DND-41 (cell line): ENCODE results near the gene LENG9.

Experiments used
- ATAC-seq: fragments of 200-7000 bp; cut with Tn5 transposase; 3 replicates; pipeline ENCODE4 v1.9.1; 2021; ENCODE audit warnings: low read depth; ENCODE audit not compliant: insufficient read depth
- DNase-seq: peaks from one replicate; pipeline ENCODE4 v3.0.0-alpha.2; 2020
- H2AFZ ChIP-seq: 2 replicates; pipeline ENCODE4 v1.6.0; 2012; ENCODE audit warnings: low read depth, low read length
- H3K27ac ChIP-seq: 2 replicates; pipeline ENCODE4 v1.5.1; 2012; ENCODE audit warnings: low read length, inconsistent platforms
- H3K27me3 ChIP-seq: fragments of 200-600 bp; sonication (generic); 2 replicates; pipeline ENCODE4 v1.6.0; 2012; ENCODE audit warnings: low read length, mild to moderate bottlenecking, inconsistent platforms; ENCODE audit not compliant: insufficient read depth, poor library complexity
- H3K36me3 ChIP-seq: 2 replicates; pipeline ENCODE4 v1.5.1; 2012; ENCODE audit warnings: low read length, inconsistent platforms; ENCODE audit not compliant: insufficient read depth
- H3K4me1 ChIP-seq: 2 replicates; pipeline ENCODE4 v1.5.1; 2012; ENCODE audit warnings: mild to moderate bottlenecking, low read length; ENCODE audit not compliant: insufficient read depth
- H3K4me2 ChIP-seq: 2 replicates; pipeline ENCODE4 v1.6.0; 2012; ENCODE audit warnings: mild to moderate bottlenecking, moderate library complexity, low read length, inconsistent platforms; ENCODE audit not compliant: insufficient read depth
- H3K4me3 ChIP-seq, 2 experiments: fragments of 200-600 bp in 1 of 2; shearing (Covaris generic) in 1 of 2; 2 replicates each; pipeline ENCODE4 v1.5.1; 2012 to 2016; ENCODE audit warnings: inconsistent platforms in 2 of 2, low read length in 2 of 2, mild to moderate bottlenecking in 2 of 2, low read depth in 1 of 2, moderate library complexity in 1 of 2
- H3K79me2 ChIP-seq: 2 replicates; pipeline ENCODE4 v1.6.0; 2012; ENCODE audit warnings: low read length, inconsistent platforms; ENCODE audit not compliant: insufficient read depth
- H3K9ac ChIP-seq: 2 replicates; pipeline ENCODE4 v1.6.0; 2012; ENCODE audit warnings: low read depth, mild to moderate bottlenecking, inconsistent platforms, low read length, moderate library complexity
- H3K9me3 ChIP-seq: 2 replicates; pipeline ENCODE4 v1.5.1; 2012; ENCODE audit warnings: low read length, moderate library complexity, mild to moderate bottlenecking, inconsistent platforms; ENCODE audit not compliant: insufficient read depth, severe bottlenecking
- H4K20me1 ChIP-seq: 2 replicates; pipeline ENCODE4 v1.6.0; 2012; ENCODE audit warnings: low read length; ENCODE audit not compliant: insufficient read depth
- CTCF ChIP-seq: IDR thresholded peaks from 2 replicates; pipeline ENCODE4 v1.5.1; 2012; ENCODE audit warnings: borderline replicate concordance, low read length, moderate library complexity, mild to moderate bottlenecking; ENCODE audit not compliant: poor library complexity, severe bottlenecking; ENCODE audit errors: extremely low read depth
- EZH2 ChIP-seq: IDR thresholded peaks from 3 replicates; pipeline ENCODE4 v1.6.1; 2012; ENCODE audit warnings: borderline replicate concordance, low read depth, mild to moderate bottlenecking, moderate library complexity, low read length, inconsistent platforms; ENCODE audit not compliant: severe bottlenecking

Gene LENG9

DNA sequence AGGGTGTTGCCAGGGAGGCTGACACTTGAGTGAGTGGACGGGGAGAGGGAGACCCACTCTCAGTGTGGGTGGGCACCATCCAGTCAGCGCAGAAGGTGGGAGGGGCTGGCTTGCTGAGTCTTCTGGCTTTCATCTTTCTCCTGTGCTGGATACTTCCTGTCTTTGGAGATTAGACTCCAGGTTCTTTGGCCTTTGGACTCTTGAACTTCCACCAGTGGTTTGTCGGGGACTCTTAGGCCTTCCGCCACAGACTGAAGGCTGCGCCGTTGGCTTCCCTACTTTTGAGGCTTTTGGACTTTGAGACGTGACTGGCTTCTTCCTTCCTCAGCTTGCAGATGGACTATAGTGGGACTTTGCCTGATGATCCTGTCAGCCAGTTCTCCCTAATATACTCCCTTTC is 18.8 kb downstream of the LENG9 start:
- H2AFZ ChIP-seq: no peak overlapping the region
- peaks cover 42% of the 10 kb centered on the region for H3K79me2 ChIP-seq
- ATAC-seq (no peak), DNase-seq (peak; percentile 35)
- no peaks in the 10 kb centered on the region for H3K9me3 ChIP-seq
- H3K27ac ChIP-seq: no peak overlapping the region
- H3K4me2 ChIP-seq: no peak overlapping the region
- no peak overlapping the region for H3K4me3 ChIP-seq
- H4K20me1 ChIP-seq: peaks cover 4% of the 10 kb centered on the region
- H3K4me1 ChIP-seq: peaks cover 18% of the 10 kb centered on the region
- H3K36me3 ChIP-seq: peaks cover 22% of the 10 kb centered on the region
- no peak overlapping the region for H3K9ac ChIP-seq
- TF ChIP-seq CTCF: no peak
- no peak for TF ChIP-seq EZH2
- H3K27me3 ChIP-seq: no peaks in the 10 kb centered on the region

- no peaks in the 10 kb centered on the region for H3K9me3 ChIP-seq
- ATAC-seq: no peak
- no peak overlapping the region for H3K27ac ChIP-seq
- H3K79me2 ChIP-seq: peaks cover 5% of the 10 kb centered on the region
- H3K4me1 ChIP-seq: peaks cover 1% of the 10 kb centered on the region; the same call in 1 of the 2 replicates
- H3K27me3 ChIP-seq: no peaks in the 10 kb centered on the region
- peaks cover 14% of the 10 kb centered on the region for H3K36me3 ChIP-seq
- H3K4me2 ChIP-seq: no peak overlapping the region
- no peak overlapping the region for H3K4me3 ChIP-seq
- no peak overlapping the region for H2AFZ ChIP-seq
- TF ChIP-seq EZH2 (no peak), CTCF (no peak)
- H3K9ac ChIP-seq: no peak overlapping the region
- DNase-seq: no peak
- peaks cover 8% of the 10 kb centered on the region; the same call in 1 of the 2 replicates for H4K20me1 ChIP-seq
Measured at GRCh38 chr19:54440641-54441040, 22.9 kb downstream of the LENG9 start.

GRCh38 chr19:54439174-54439851 is 24.3 kb downstream of the LENG9 start:
- no peak overlapping the region for H2AFZ ChIP-seq
- no peak overlapping the region for H3K9ac ChIP-seq
- H3K36me3 ChIP-seq: peaks cover 7% of the 10 kb centered on the region
- H3K4me2 ChIP-seq: no peak overlapping the region
- TF ChIP-seq EZH2 (no peak), CTCF (peak; percentile 63)
- H3K79me2 ChIP-seq: no peaks in the 10 kb centered on the region; the same call in 1 of the 2 replicates
- no peaks in the 10 kb centered on the region for H3K9me3 ChIP-seq
- no peaks in the 10 kb centered on the region for H3K27me3 ChIP-seq
- no peaks in the 10 kb centered on the region for H3K4me1 ChIP-seq
- ATAC-seq: peak; percentile 78
- peak; percentile 45 for DNase-seq
- no peak overlapping the region for H3K4me3 ChIP-seq
- H3K27ac ChIP-seq: no peak overlapping the region
- peaks cover 21% of the 10 kb centered on the region for H4K20me1 ChIP-seq
